ENCODE data around the gene KSR1. TPM values are rescaled to one million over a fixed set of nuclear protein-coding genes. Genes with fewer than 3 reads are reported as not detected.
A peak's percentile ranks its signal among the peaks of the same experiment; 100 is the strongest.

Gene KSR1
- total RNA-seq, 1 experiment from 2014 or later, result 88.9 TPM

GRCh38 chr17:27555339-27555738, 99.1 kb downstream of the KSR1 start:
- Mint-ChIP-seq H3K27me3 (ENCODE audit: insufficient read depth, unreplicated experiment) (no peaks in the 10 kb centered on the region), H3K36me3 (ENCODE audit: insufficient read depth, unreplicated experiment) (peaks cover 50% of the 10 kb centered on the region), H3K27ac (ENCODE audit: unreplicated experiment) (peak overlapping the region; percentile 2), H3K4me3 (ENCODE audit: unreplicated experiment) (no peak overlapping the region), H3K4me1 (ENCODE audit: low read depth, unreplicated experiment) (peaks cover 56% of the 10 kb centered on the region), H3K9me3 (ENCODE audit: unreplicated experiment) (no peaks in the 10 kb centered on the region)
- no peak for TF ChIP-seq CTCF (IDR thresholded peaks at IDR 0.05; ENCODE audit: insufficient read depth in 1 of 2, low read depth in 1 of 2, low read length in 1 of 2, severe bottlenecking in 1 of 2, unreplicated experiment in 1 of 2)
- Histone ChIP-seq H3K4me3 (ENCODE audit: low read depth, low read length) (no peak overlapping the region), H3K9me3 (no peaks in the 10 kb centered on the region), H3K27me3 (replicated peaks; ENCODE audit: control insufficient read depth, insufficient read depth, low read length) (no peaks in the 10 kb centered on the region), H3K36me3 (ENCODE audit: control insufficient read depth, insufficient read depth, low read length) (peaks cover 5% of the 10 kb centered on the region), H3K4me1 (peaks cover 47% of the 10 kb centered on the region)
- DNase-seq, result no peak
- intact Hi-C loops (cut with micrococcal nuclease; ENCODE audit: unreplicated experiment), result no loop called here
- BruUV-seq (replicated peaks), result no TSS peak
- CTCF ChIA-PET, result no interaction called here
- POLR2A ChIA-PET, result no interaction called here

GRCh38 chr17:27558341-27558740, 102.1 kb downstream of the KSR1 start:
- ChIA-PET CTCF (no interaction called here), POLR2A (no interaction called here)
- no peak for DNase-seq
- Mint-ChIP-seq H3K4me1 (ENCODE audit: low read depth, unreplicated experiment) (peaks cover 28% of the 10 kb centered on the region), H3K9me3 (ENCODE audit: unreplicated experiment) (no peaks in the 10 kb centered on the region), H3K36me3 (ENCODE audit: insufficient read depth, unreplicated experiment) (peaks cover 33% of the 10 kb centered on the region), H3K27me3 (ENCODE audit: insufficient read depth, unreplicated experiment) (no peaks in the 10 kb centered on the region), H3K4me3 (ENCODE audit: unreplicated experiment) (no peak overlapping the region), H3K27ac (ENCODE audit: unreplicated experiment) (peak overlapping the region; percentile 5)
- Histone ChIP-seq H3K9me3 (no peaks in the 10 kb centered on the region), H3K36me3 (ENCODE audit: control insufficient read depth, insufficient read depth, low read length) (peaks cover 5% of the 10 kb centered on the region), H3K4me3 (ENCODE audit: low read depth, low read length) (no peak overlapping the region), H3K4me1 (peaks cover 17% of the 10 kb centered on the region), H3K27me3 (replicated peaks; ENCODE audit: control insufficient read depth, insufficient read depth, low read length) (no peaks in the 10 kb centered on the region)
- TF ChIP-seq CTCF (IDR thresholded peaks at IDR 0.05; ENCODE audit: insufficient read depth in 1 of 2, low read depth in 1 of 2, low read length in 1 of 2, severe bottlenecking in 1 of 2, unreplicated experiment in 1 of 2), result no peak
- intact Hi-C loops (cut with micrococcal nuclease; ENCODE audit: unreplicated experiment), result loop anchor here (2.0 kb wide), 1 partner anchor 14 kb away; no protein-coding TSS in a partner anchor
- no TSS peak for BruUV-seq (replicated peaks)

GRCh38 chr17:27558842-27559505, 102.7 kb downstream of the KSR1 start:
- DNase-seq, result peak; percentile 68 to 72
- H3K36me3 Mint-ChIP-seq (ENCODE audit: insufficient read depth, unreplicated experiment), result peaks cover 27% of the 10 kb centered on the region
- no TSS peak for BruUV-seq (replicated peaks)
- POLR2A ChIA-PET, result no interaction called here
- no peaks in the 10 kb centered on the region for H3K27me3 Mint-ChIP-seq (ENCODE audit: insufficient read depth, unreplicated experiment)
- no peaks in the 10 kb centered on the region for H3K9me3 Mint-ChIP-seq (ENCODE audit: unreplicated experiment)
- TF ChIP-seq CTCF (IDR thresholded peaks at IDR 0.05; ENCODE audit: insufficient read depth in 1 of 2, low read depth in 1 of 2, low read length in 1 of 2, severe bottlenecking in 1 of 2, unreplicated experiment in 1 of 2), result no peak
- H3K4me1 ChIP-seq, result peaks cover 12% of the 10 kb centered on the region
- 0 out of 2 replicates have a peak, but pooled peaks cover under 1% of the 10 kb centered on the region for H3K9me3 ChIP-seq
- CTCF ChIA-PET, result no interaction called here
- H3K27me3 ChIP-seq (replicated peaks; ENCODE audit: control insufficient read depth, insufficient read depth, low read length), result no peaks in the 10 kb centered on the region
- no peak overlapping the region for H3K4me3 Mint-ChIP-seq (ENCODE audit: unreplicated experiment)
- no peak overlapping the region for H3K4me3 ChIP-seq (ENCODE audit: low read depth, low read length)
- peaks cover 22% of the 10 kb centered on the region for H3K4me1 Mint-ChIP-seq (ENCODE audit: low read depth, unreplicated experiment)
- H3K36me3 ChIP-seq (ENCODE audit: control insufficient read depth, insufficient read depth, low read length), result peaks cover 5% of the 10 kb centered on the region
- intact Hi-C loops (cut with micrococcal nuclease; ENCODE audit: unreplicated experiment), result loop anchor here (2.0 kb wide), 1 partner anchor 14 kb away; no protein-coding TSS in a partner anchor
- peak overlapping the region; percentile 5 for H3K27ac Mint-ChIP-seq (ENCODE audit: unreplicated experiment)

Measured in Caco-2 (cell line).